Measurements from ENCODE around the gene UBP1. TPM values are rescaled to one million over a fixed set of nuclear protein-coding genes. Genes with fewer than 3 reads are reported as not detected.

UBP1 gene
- total RNA-seq, 2 experiments from 2014 or later: 42.8 to 44.0 TPM

DNA sequence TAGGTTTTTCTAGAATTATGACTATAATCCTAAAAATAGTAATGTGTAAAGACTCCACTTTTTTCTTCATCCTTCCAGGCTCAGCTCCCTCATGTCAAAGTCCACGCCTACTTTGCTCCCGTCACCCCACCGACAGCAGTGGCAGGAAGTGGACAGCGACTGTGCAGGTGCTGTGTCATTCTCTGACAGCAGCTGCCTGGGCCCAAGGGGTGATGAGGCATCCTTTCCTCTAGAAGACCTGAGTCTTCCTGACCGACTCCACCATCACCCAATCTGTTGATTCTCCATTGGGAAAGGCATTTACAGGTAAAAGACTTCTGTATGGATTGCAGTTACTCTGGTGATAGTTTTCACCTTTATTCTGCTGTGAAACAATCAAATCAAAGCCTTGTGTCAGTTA, 54.8 kb downstream of the UBP1 start:
- H3K27me3 Mint-ChIP-seq (ENCODE audit: low read depth): no peaks in the 10 kb centered on the region
- peak overlapping the region; percentile 65 for H3K27ac Mint-ChIP-seq
- no peak overlapping the region for H3K4me3 Mint-ChIP-seq
- H3K36me3 Mint-ChIP-seq (ENCODE audit: low read depth): peaks cover 21% of the 10 kb centered on the region
- intact Hi-C loops (cut with micrococcal nuclease): loop anchor here (5.0 kb wide), 1 partner anchor 332 kb away; the partner anchor contains the start of gene CLASP2
- peak; percentile 79 for DNase-seq
- CTCF ChIA-PET: interaction anchor here (0.8 to 3.1 kb wide), 3 partner anchors 12 to 391 kb away, joined by 3 to 25 read pairs (median 3); no protein-coding TSS in a partner anchor
- H3K4me1 Mint-ChIP-seq (ENCODE audit: low read depth): peaks cover 11% of the 10 kb centered on the region
- no peaks in the 10 kb centered on the region for H3K9me3 Mint-ChIP-seq

DNA sequence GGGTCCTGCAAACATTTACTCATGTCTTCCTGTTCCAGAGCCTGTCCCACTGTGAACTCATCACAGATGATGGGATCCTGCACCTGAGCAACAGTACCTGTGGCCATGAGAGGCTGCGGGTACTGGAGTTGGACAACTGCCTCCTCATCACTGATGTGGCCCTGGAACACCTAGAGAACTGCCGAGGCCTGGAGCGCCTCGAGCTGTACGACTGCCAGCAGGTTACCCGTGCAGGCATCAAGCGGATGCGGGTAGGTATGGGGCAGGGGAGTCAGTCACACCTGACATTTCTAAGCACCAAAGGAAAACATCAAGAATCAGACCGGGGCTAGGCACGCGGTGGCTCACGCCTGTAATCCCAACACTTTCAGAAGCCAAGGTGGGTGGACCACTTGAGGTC, 56.3 kb downstream of the UBP1 start:
- CTCF ChIA-PET: interaction anchor here (3.1 kb wide), 1 partner anchor 11 kb away, joined by 25 read pairs; no protein-coding TSS in a partner anchor
- DNase-seq: no peak
- intact Hi-C loops (cut with micrococcal nuclease): no loop called here
- Mint-ChIP-seq H3K9me3 (no peaks in the 10 kb centered on the region), H3K27me3 (ENCODE audit: low read depth) (no peaks in the 10 kb centered on the region), H3K4me1 (ENCODE audit: low read depth) (peaks cover 11% of the 10 kb centered on the region), H3K36me3 (ENCODE audit: low read depth) (peaks cover 12% of the 10 kb centered on the region), H3K4me3 (no peak overlapping the region), H3K27ac (no peak overlapping the region)

DNA sequence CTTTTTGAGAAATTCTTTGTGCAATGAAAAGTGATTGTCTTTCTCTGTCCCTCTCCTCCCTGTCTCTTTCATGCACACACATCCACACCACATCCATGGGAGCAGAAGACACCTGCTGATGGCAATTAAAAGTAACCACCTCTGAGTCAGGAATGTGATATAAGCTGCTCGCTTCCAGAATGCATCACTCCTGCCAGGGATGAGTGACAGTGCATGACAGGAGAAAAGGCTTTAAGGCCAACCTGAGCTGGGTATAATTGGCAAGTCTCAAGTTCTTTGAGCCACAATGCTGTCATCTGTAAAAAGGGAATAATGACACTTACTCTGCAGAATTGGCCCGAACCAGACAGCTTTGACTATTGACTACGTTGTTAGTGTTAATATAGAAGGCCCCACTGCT, 59.6 kb downstream of the UBP1 start:
- CTCF ChIA-PET: interaction anchor here (1.3 kb wide), 1 partner anchor 9 kb away, joined by 5 read pairs; no protein-coding TSS in a partner anchor
- Mint-ChIP-seq H3K9me3 (no peaks in the 10 kb centered on the region), H3K27ac (no peak overlapping the region), H3K4me3 (no peak overlapping the region), H3K4me1 (ENCODE audit: low read depth) (peaks cover 5% of the 10 kb centered on the region), H3K36me3 (ENCODE audit: low read depth) (peaks cover 2% of the 10 kb centered on the region), H3K27me3 (ENCODE audit: low read depth) (no peaks in the 10 kb centered on the region)
- intact Hi-C loops (cut with micrococcal nuclease): no loop called here
- no peak for DNase-seq

DNA sequence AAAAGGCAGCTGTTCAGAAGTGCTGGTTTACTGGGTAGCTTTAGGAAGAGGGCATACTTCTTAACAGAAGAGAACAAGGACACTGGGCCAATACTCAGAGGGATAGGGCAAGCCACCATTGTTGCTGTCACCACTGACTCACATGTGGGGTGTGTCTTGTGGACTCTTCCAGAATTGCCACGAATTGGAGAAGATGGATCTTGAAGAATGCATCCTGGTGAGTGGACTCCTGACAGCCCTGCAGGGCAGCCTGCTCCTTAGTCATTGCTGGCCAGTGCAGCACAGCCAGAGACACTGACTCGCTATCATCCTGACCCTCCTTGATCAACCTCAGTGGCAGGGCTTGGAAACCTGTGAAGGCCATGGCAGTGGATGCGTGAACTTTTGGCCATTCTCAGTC, 62.3 kb downstream of the UBP1 start:
- CTCF ChIA-PET: interaction anchor here (0.6 to 2.3 kb wide), 2 partner anchors 247 to 400 kb away, joined by 3 to 11 read pairs; no protein-coding TSS in a partner anchor
- Mint-ChIP-seq H3K4me3 (no peak overlapping the region), H3K27ac (no peak overlapping the region), H3K4me1 (ENCODE audit: low read depth) (peaks cover 2% of the 10 kb centered on the region), H3K9me3 (no peaks in the 10 kb centered on the region), H3K27me3 (ENCODE audit: low read depth) (no peaks in the 10 kb centered on the region), H3K36me3 (ENCODE audit: low read depth) (no peaks in the 10 kb centered on the region)
- no peak for DNase-seq
- intact Hi-C loops (cut with micrococcal nuclease): loop anchor here (5.0 kb wide), 1 partner anchor 409 kb away; no protein-coding TSS in a partner anchor

DNA sequence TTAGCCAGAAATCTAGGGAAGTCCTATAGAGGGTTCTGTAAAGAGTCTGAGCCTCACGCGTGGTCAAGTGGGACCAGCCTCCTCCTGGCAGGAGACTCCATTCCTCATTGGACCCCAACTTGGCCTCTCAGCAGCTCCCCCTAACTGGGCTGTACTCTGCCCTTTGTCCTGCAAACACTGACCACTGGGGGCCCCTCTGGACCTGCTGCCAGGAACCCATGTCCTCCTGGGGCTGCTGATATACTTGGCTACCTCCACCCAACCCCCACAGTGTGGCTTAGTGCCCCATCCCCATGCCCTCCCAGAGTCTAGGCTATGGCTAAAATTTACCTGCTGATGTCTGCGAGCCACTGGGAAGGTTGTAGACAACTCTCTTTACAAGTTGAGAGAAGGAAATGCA, 62.7 kb downstream of the UBP1 start:
- intact Hi-C loops (cut with micrococcal nuclease): loop anchor here (5.0 kb wide), 1 partner anchor 410 kb away; no protein-coding TSS in a partner anchor
- no peak for DNase-seq
- no peaks in the 10 kb centered on the region for H3K36me3 Mint-ChIP-seq (ENCODE audit: low read depth)
- no peak overlapping the region for H3K4me3 Mint-ChIP-seq
- CTCF ChIA-PET: interaction anchor here (2.3 kb wide), 1 partner anchor 246 kb away, joined by 11 read pairs; no protein-coding TSS in a partner anchor
- no peaks in the 10 kb centered on the region for H3K9me3 Mint-ChIP-seq
- H3K27me3 Mint-ChIP-seq (ENCODE audit: low read depth): no peaks in the 10 kb centered on the region
- peaks cover 5% of the 10 kb centered on the region for H3K4me1 Mint-ChIP-seq (ENCODE audit: low read depth)
- no peak overlapping the region for H3K27ac Mint-ChIP-seq

DNA sequence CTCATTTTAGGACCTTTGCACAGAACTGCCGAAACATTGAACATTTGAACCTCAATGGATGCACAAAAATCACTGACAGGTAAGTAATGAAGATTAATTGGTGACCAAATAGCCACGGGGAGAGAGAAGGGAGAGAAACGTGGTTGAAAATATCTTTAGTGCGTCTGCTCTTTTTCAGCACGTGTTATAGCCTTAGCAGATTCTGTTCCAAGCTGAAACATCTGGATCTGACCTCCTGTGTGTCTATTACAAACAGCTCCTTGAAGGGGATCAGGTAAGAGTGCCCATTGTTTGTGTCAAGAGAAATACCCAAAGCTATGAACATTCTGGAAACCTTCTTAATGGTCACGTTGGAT, 67.1 kb downstream of the UBP1 start:
- CTCF ChIA-PET: interaction anchor here (0.6 to 4.2 kb wide), 44 partner anchors 9 to 720 kb away, joined by 3 to 77 read pairs (median 4); partner anchors contain the start of gene CCR4
- Mint-ChIP-seq H3K27me3 (ENCODE audit: low read depth) (peaks cover 9% of the 10 kb centered on the region), H3K4me1 (ENCODE audit: low read depth) (peaks cover 5% of the 10 kb centered on the region), H3K27ac (no peak overlapping the region), H3K36me3 (ENCODE audit: low read depth) (no peaks in the 10 kb centered on the region), H3K4me3 (no peak overlapping the region), H3K9me3 (no peaks in the 10 kb centered on the region)
- intact Hi-C loops (cut with micrococcal nuclease): loop anchor here (1.0 to 5.0 kb wide), 3 partner anchors 306 to 426 kb away; no protein-coding TSS in a partner anchor
- DNase-seq: no peak

DNA sequence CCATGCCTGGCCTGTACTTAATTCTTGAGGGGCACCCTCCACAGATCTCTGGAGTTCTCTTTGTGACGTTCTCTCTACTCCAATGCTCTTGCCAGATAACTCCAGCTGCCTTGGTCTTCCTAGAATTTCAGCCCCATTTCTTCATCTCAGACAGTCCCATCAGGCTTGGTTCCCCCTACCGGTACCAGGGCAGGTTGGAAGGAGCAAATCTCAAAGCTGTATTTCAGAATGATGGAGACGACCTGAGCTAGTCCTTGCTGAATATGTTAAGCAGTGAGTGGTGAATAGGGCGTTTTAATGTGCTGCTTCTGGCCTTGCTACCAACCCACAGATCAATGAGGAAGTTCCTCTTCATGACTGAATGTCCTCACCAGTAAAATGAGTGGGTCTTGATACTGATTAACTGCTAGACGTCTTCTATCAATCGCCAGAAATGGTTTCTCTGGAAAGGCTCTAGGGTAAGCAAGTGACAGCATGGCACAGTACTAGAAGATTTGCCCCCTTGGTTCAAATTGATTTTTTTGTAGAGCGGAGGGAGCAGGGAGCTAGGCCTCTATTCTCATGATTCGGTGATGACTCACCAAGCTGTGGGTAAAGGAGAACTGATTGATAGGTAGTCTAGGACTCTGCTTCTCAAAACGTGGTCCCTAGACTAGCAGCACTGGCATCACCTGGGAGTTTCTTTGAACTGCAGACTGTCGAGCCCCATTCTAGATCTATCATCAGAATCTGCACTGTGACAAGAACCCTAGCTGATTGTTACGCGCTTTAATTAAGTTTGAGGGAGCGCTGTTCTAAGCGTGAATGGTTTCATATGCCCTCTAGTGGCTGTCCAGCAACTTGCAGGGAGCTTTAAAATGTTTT, 67.8 kb downstream of the UBP1 start:
- Mint-ChIP-seq H3K9me3 (no peaks in the 10 kb centered on the region), H3K4me3 (no peak overlapping the region)
- intact Hi-C loops (cut with micrococcal nuclease): loop anchor here (1.0 to 5.0 kb wide), 4 partner anchors 241 to 425 kb away; no protein-coding TSS in a partner anchor

DNA sequence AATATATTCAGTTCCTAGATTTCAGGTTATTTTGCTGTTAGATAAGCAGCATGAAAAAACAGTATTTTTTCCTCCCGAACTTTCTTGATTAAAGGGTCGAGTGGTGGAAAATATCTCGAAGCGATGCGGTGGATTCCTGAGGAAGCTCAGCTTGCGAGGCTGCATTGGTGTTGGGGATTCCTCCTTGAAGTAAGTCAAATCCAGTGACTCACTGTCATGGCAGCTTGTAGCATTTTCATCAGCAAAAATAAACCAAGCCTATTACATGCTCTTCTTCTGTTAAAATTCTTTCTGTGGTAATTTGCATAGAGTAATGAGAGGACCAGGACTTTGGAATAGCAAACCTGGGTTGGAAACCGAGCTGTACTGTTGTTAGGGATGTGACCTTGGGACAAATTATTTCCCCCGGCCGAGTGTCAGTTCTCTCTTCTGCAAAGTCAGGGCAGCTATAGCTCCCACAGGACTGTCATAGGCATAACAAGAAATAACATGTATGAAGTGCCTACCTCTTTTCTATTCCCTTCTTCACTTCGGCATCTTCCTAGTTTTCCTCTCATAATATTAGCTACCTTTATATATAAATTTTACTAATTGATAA, 75.6 kb downstream of the UBP1 start:
- Mint-ChIP-seq H3K27ac (no peak overlapping the region), H3K4me1 (ENCODE audit: low read depth) (no peaks in the 10 kb centered on the region), H3K4me3 (no peak overlapping the region), H3K27me3 (ENCODE audit: low read depth) (peaks cover 2% of the 10 kb centered on the region), H3K9me3 (no peaks in the 10 kb centered on the region), H3K36me3 (ENCODE audit: low read depth) (no peaks in the 10 kb centered on the region)
- intact Hi-C loops (cut with micrococcal nuclease): no loop called here
- no peak for DNase-seq
- CTCF ChIA-PET: interaction anchor here (1.3 to 3.3 kb wide), 2 partner anchors 8 to 233 kb away, joined by 3 to 16 read pairs; no protein-coding TSS in a partner anchor

More for the DNA sequence above, 67.8 kb downstream of the UBP1 start:
- Mint-ChIP-seq H3K4me1 (ENCODE audit: low read depth) (peaks cover 5% of the 10 kb centered on the region), H3K36me3 (ENCODE audit: low read depth) (no peaks in the 10 kb centered on the region), H3K27ac (no peak overlapping the region), H3K27me3 (ENCODE audit: low read depth) (peaks cover 11% of the 10 kb centered on the region)
- DNase-seq: peak; percentile 62
- CTCF ChIA-PET: interaction anchor here (0.6 to 4.2 kb wide), 44 partner anchors 9 to 470 kb away, joined by 3 to 77 read pairs (median 4); partner anchors contain the start of gene CCR4

DNA sequence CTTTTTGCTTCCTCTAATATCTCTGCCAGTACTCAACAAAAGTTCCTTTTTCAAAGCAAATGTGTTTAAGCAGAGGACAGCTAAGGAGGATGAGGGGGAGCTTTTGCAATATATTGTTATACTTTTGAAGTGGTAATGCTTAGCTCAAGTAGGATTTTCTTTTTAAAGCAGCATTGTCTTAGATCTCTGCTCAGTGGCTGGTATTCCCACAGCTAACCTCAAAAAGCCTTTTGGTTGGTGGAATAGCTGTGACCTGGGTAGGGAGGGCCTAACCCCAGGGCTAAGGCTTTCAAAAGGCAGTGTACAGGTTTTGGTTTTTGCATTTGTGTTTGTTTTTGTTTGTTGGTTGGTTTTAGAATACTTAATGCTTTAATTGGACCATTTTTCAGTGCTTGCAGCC, 76.1 kb downstream of the UBP1 start:
- no peak for DNase-seq
- no peaks in the 10 kb centered on the region for H3K36me3 Mint-ChIP-seq (ENCODE audit: low read depth)
- no peak overlapping the region for H3K4me3 Mint-ChIP-seq
- CTCF ChIA-PET: interaction anchor here (0.6 to 3.3 kb wide), 3 partner anchors 9 to 402 kb away, joined by 3 to 16 read pairs (median 4); no protein-coding TSS in a partner anchor
- H3K4me1 Mint-ChIP-seq (ENCODE audit: low read depth): no peaks in the 10 kb centered on the region
- no peaks in the 10 kb centered on the region for H3K9me3 Mint-ChIP-seq
- H3K27ac Mint-ChIP-seq: no peak overlapping the region
- intact Hi-C loops (cut with micrococcal nuclease): no loop called here
- peaks cover 4% of the 10 kb centered on the region for H3K27me3 Mint-ChIP-seq (ENCODE audit: low read depth)

DNA sequence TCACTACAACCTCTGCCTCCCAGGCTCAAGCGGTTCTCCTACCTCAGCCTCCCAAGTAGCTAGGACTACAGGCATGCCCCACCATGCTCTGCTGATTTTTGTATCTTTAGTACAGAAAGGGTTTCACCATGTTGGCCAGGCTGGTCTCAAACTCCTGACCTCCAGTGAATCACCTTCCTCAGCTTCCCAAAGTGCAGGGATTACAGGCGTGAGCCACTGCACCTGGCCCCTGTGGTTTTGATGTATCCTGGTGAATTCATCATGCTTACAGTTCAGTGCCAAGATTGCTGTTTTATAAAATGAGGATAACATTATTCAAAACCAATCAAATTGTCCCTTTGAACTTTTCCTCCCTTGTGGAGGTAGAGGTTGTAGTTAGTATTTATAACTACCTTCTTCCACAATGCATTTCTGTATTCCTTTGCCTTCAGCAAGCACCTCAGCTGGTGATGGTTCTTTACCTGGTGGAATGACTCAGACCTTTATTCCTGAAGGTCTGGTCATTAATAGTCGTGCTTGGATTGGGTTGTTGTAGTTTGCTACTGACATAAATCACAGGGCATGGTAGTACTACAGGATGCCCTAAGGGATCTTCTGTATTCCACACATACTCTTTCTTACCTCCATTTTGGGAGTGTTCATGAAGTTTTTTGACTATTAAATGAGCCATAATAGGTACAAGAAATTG, 76.9 kb downstream of the UBP1 start:
- Mint-ChIP-seq H3K4me3 (no peak overlapping the region), H3K9me3 (no peaks in the 10 kb centered on the region), H3K36me3 (ENCODE audit: low read depth) (no peaks in the 10 kb centered on the region), H3K4me1 (ENCODE audit: low read depth) (no peaks in the 10 kb centered on the region), H3K27ac (no peak overlapping the region), H3K27me3 (ENCODE audit: low read depth) (peaks cover 7% of the 10 kb centered on the region)
- intact Hi-C loops (cut with micrococcal nuclease): no loop called here
- no peak for DNase-seq
- CTCF ChIA-PET: interaction anchor here (3.3 kb wide), 1 partner anchor 9 kb away, joined by 16 read pairs; no protein-coding TSS in a partner anchor

DNA sequence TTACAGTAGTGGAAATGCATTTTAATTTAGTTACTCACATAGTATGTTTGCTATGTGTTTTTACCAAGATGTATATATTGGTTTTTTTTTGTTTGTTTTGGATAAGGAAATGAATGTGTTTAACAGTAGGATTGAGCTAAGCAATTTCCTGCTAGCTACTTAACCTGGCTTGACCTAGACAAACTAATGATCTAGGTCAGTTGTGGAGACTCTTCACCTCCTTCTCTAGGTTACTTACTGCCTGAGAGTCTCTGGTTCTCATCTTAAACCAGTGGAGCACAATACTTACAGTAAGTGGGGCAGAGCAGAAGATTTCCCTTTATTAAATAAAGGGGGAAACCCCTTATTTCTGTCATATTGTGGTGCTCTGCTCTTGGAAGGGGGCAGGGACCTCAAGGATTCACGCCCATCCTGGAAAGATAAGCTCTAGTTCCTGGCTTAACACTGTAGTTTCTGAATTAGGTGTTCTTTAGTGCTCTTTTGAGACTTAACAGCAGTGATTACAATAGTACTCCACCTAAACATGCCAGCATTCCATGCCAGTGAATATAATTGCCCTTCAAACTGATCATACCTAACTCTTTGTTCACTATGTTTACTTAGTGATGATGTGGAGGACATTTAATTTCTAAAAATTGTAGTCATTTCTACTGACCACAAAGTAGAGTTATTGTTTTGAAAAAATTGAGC, 79.9 kb downstream of the UBP1 start:
- DNase-seq: no peak
- H3K9me3 Mint-ChIP-seq: no peaks in the 10 kb centered on the region
- intact Hi-C loops (cut with micrococcal nuclease): no loop called here
- CTCF ChIA-PET: interaction anchor here (0.5 kb wide), 1 partner anchor 86 kb away, joined by 5 read pairs; no protein-coding TSS in a partner anchor
- H3K4me1 Mint-ChIP-seq (ENCODE audit: low read depth): no peaks in the 10 kb centered on the region
- peaks cover 7% of the 10 kb centered on the region for H3K27me3 Mint-ChIP-seq (ENCODE audit: low read depth)
- H3K27ac Mint-ChIP-seq: no peak overlapping the region
- no peaks in the 10 kb centered on the region for H3K36me3 Mint-ChIP-seq (ENCODE audit: low read depth)
- no peak overlapping the region for H3K4me3 Mint-ChIP-seq

All from activated naive CD4-positive, alpha-beta T cell treated with anti-CD3 and anti-CD28 coated beads for 36 hours (primary cell).